22Rv1 (cell line): ENCODE data around the gene MEA1.

Source experiments
- ZFX ChIP-seq: fragments of 450-650 bp; IDR thresholded peaks from 2 replicates; pipeline ENCODE4 v1.6.1; 2017; ENCODE audit warnings: antibody characterized with exemption, borderline replicate concordance
- TF ChIP-seq, protein P1 (sequence below): fragments of 450-650 bp; IDR thresholded peaks from 2 replicates; pipeline ENCODE4 v1.5.1; 2017; ENCODE audit warnings: mild to moderate bottlenecking

DNA sequence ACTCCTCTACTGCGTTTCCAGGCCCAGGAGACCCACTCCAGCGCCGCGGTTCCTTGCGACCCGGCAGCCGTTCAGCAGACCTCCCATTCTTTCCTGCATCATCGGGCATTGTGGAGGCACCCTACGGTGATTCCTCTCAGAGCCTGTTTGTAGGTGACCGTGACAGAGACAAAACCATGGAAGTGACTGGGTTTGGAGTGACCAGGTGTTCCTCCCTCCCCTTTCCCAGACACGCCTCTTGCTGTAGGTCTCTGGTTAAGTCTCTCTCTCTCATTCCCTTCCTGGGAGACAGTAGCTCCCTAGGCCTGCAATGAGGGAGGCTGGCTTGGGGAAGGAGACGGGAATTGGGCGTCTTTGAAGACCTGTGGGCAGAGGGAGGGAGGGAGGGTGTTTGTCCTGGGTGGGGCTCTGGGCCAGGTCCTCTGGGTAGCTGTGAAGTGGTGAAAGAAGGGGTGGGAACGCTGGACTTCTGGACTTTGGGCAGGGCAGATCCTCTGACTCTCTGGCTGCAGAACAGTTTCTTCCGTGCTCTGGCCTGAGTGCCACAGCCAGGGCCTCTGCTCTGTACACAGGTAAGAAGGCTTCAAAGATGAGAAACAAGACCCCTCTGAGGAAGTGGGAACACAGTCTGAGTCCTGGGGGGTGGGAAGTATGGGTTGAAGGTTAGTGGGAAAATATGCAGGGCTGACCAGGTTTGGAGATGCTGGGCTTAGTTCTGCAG, 46.4 kb upstream of the MEA1 start:
- TF ChIP-seq, protein P1, sequence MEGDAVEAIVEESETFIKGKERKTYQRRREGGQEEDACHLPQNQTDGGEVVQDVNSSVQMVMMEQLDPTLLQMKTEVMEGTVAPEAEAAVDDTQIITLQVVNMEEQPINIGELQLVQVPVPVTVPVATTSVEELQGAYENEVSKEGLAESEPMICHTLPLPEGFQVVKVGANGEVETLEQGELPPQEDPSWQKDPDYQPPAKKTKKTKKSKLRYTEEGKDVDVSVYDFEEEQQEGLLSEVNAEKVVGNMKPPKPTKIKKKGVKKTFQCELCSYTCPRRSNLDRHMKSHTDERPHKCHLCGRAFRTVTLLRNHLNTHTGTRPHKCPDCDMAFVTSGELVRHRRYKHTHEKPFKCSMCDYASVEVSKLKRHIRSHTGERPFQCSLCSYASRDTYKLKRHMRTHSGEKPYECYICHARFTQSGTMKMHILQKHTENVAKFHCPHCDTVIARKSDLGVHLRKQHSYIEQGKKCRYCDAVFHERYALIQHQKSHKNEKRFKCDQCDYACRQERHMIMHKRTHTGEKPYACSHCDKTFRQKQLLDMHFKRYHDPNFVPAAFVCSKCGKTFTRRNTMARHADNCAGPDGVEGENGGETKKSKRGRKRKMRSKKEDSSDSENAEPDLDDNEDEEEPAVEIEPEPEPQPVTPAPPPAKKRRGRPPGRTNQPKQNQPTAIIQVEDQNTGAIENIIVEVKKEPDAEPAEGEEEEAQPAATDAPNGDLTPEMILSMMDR: no peak
- no peak for TF ChIP-seq ZFX
